HG03439 (cell line): ENCODE results near the gene FSIP1.

Experiments
- ATAC-seq: cut with Tn5 transposase; IDR thresholded peaks from one replicate; pipeline ENCODE4 v1.9.1; 2021; ENCODE audit warnings: mild to moderate bottlenecking, moderate library complexity; ENCODE audit not compliant: unreplicated experiment

FSIP1 gene

DNA sequence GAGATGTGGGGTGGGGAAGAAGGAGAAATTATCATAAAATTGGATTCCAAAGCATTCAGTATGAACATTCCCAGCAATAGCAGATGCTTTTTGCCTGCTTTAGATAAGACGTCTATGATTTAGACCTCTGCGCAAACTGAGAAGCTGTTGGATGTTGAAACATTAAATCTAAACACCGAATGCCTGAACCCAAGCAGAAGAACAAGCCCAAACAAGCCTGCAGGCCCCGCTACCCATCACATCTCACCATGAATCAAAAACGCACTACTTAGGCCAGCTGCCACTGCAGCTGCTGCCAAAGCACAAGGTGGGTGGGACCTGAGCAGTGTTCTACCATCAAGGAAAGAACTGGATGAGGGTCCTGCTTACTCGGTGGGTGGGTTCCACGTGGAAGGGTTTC lies 226.2 kb downstream of the FSIP1 start:
- no peak for ATAC-seq

GRCh38 chr15:39555885-39556284 lies 226.8 kb downstream of the FSIP1 start:
- ATAC-seq, result no peak

- ATAC-seq, result no peak
Observed at GRCh38 chr15:39554746-39555387, 227.8 kb downstream of the FSIP1 start.

- ATAC-seq, result no peak
Observed at GRCh38 chr15:39553947-39554693, 228.5 kb downstream of the FSIP1 start.

- no peak for ATAC-seq
Observed at GRCh38 chr15:39552556-39552955, 230.1 kb downstream of the FSIP1 start.

DNA sequence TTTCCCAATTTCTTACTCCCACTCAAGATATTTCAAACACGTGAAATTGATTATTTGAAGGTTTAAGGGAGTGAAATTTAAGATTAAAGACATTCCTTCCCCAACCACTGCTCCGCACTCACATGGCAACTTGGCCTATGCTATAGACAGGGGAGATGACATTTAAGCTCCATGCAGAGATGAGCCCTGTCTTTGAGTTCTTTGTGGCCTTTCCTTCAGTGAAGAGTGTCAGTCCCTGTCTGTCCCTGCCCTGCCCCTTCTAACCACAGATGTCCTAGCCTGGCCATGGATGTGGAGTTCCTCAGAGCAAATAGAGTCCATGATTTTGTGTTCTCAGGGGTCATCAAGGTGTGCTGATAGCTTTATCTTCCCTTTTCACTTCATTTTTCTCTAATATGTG lies 231.2 kb downstream of the FSIP1 start:
- ATAC-seq, result no peak
